Measurements from ENCODE around the gene APLP2. TPM values are rescaled to one million over a fixed set of nuclear protein-coding genes. Genes with fewer than 3 reads are reported as not detected.
"Not testable (repeated sequence)": the region's sequence is repeated elsewhere in the genome, so short reads cannot be mapped to it uniquely, and the experiment has no call there.

The APLP2 gene
- total RNA-seq, 1 donor from 2014 or later: 222 TPM

GRCh38 chr11:130157840-130158239 is 88.1 kb downstream of the APLP2 start:
- DNase-seq (ENCODE audit: low spot score) (no peak), ATAC-seq (no peak)
- intact Hi-C loops (cut with DNase I): no loop called here

- no peak for DNase-seq (ENCODE audit: low spot score)
- ATAC-seq: no peak
- intact Hi-C loops (cut with DNase I): no loop called here
Observed at GRCh38 chr11:130159139-130159538, 89.4 kb downstream of the APLP2 start.

GRCh38 chr11:130159657-130160497 is 90.2 kb downstream of the APLP2 start, which contains the start of gene ST14:
ST14 (plus strand) TSS chr11:130159782; CDS start chr11:130159980, 198 bp downstream.
- DNase-seq (ENCODE audit: low spot score) (no peak), ATAC-seq (no peak)
- intact Hi-C loops (cut with DNase I): no loop called here

- intact Hi-C loops (cut with DNase I): no loop called here
- ATAC-seq (no peak), DNase-seq (ENCODE audit: low spot score) (no peak)
Observed at GRCh38 chr11:130160498-130161155, 90.9 kb downstream of the APLP2 start.

- intact Hi-C loops (cut with DNase I): no loop called here
- no peak for DNase-seq (ENCODE audit: low spot score)
- no peak for ATAC-seq
Observed at GRCh38 chr11:130161441-130162145, 91.9 kb downstream of the APLP2 start.

GRCh38 chr11:130162733-130163132 is 93.0 kb downstream of the APLP2 start:
- intact Hi-C loops (cut with DNase I): no loop called here
- DNase-seq (ENCODE audit: low spot score) (no peak), ATAC-seq (peak; percentile 37)

- DNase-seq (ENCODE audit: low spot score) (no peak), ATAC-seq (peak; percentile 37)
- intact Hi-C loops (cut with DNase I): no loop called here
Observed at GRCh38 chr11:130163346-130164220, 93.9 kb downstream of the APLP2 start.

GRCh38 chr11:130164221-130164570 is 94.5 kb downstream of the APLP2 start:
- intact Hi-C loops (cut with DNase I): no loop called here
- no peak for ATAC-seq
- no peak for DNase-seq (ENCODE audit: low spot score)

- intact Hi-C loops (cut with DNase I): no loop called here
- DNase-seq (ENCODE audit: low spot score): no peak
- peak; percentile 67 for ATAC-seq
Observed at GRCh38 chr11:130165601-130166456, 96.1 kb downstream of the APLP2 start.

GRCh38 chr11:130166457-130166784 is 96.7 kb downstream of the APLP2 start:
- intact Hi-C loops (cut with DNase I): no loop called here
- no peak for DNase-seq (ENCODE audit: low spot score)
- ATAC-seq: no peak

GRCh38 chr11:130167146-130167545 is 97.5 kb downstream of the APLP2 start:
- ATAC-seq (no peak), DNase-seq (ENCODE audit: low spot score) (no peak)
- intact Hi-C loops (cut with DNase I): no loop called here

GRCh38 chr11:130168105-130168504 is 98.4 kb downstream of the APLP2 start:
- no peak for DNase-seq (ENCODE audit: low spot score)
- ATAC-seq: no peak
- intact Hi-C loops (cut with DNase I): no loop called here

GRCh38 chr11:130170345-130170744 is 100.7 kb downstream of the APLP2 start:
- DNase-seq (ENCODE audit: low spot score) (no peak), ATAC-seq (no peak)
- intact Hi-C loops (cut with DNase I): no loop called here

GRCh38 chr11:130171534-130171933 is 101.8 kb downstream of the APLP2 start:
- intact Hi-C loops (cut with DNase I): no loop called here
- DNase-seq (ENCODE audit: low spot score) (no peak), ATAC-seq (no peak)

- ATAC-seq; intact Hi-C loops (cut with DNase I): not testable (repeated sequence)
Observed at GRCh38 chr11:130172001-130172400, 102.3 kb downstream of the APLP2 start.

GRCh38 chr11:130174642-130175041 is 104.9 kb downstream of the APLP2 start:
- intact Hi-C loops (cut with DNase I): no loop called here
- ATAC-seq: no peak
- DNase-seq (ENCODE audit: low spot score): no peak

More at GRCh38 chr11:130172001-130172400, 102.3 kb downstream of the APLP2 start:
- DNase-seq (ENCODE audit: low spot score): not testable (repeated sequence)

- intact Hi-C loops (cut with DNase I): no loop called here
- no peak for ATAC-seq
- no peak for DNase-seq (ENCODE audit: low spot score)
Observed at GRCh38 chr11:130175898-130176297, 106.2 kb downstream of the APLP2 start.

- intact Hi-C loops (cut with DNase I): no loop called here
- ATAC-seq (no peak), DNase-seq (ENCODE audit: low spot score) (no peak)
Observed at GRCh38 chr11:130177782-130178181, 108.1 kb downstream of the APLP2 start.
